GM21717 (cell line): ENCODE results near the gene CISD2.
"Not testable (repeated sequence)": the region's sequence is repeated elsewhere in the genome, so short reads cannot be mapped to it uniquely, and the experiment has no call there.

ENCODE experiments used
- ATAC-seq: cut with Tn5 transposase; IDR thresholded peaks from one replicate; pipeline ENCODE4 v1.9.1; 2021; ENCODE audit warnings: mild to moderate bottlenecking, moderate library complexity; ENCODE audit not compliant: unreplicated experiment

The CISD2 gene

GRCh38 chr4:102901804-102902203 is 33.0 kb downstream of the CISD2 start:
- ATAC-seq = no peak

- no peak for ATAC-seq
Observed at GRCh38 chr4:102918859-102919258, 50.1 kb downstream of the CISD2 start.

GRCh38 chr4:102919697-102920096 is 50.9 kb downstream of the CISD2 start:
- ATAC-seq = not testable (repeated sequence)

- ATAC-seq = no peak
Observed at GRCh38 chr4:102935716-102936115, 66.9 kb downstream of the CISD2 start.

- not testable (repeated sequence) for ATAC-seq
Observed at GRCh38 chr4:102938063-102938462, 69.3 kb downstream of the CISD2 start.
